HEK293 (cell line): Measurements from ENCODE around the gene EIF5A.

Source experiments
- KLF1 ChIP-seq: fragments of 450-650 bp; formaldehyde crosslinking; IDR thresholded peaks from 2 replicates; pipeline ENCODE4 v1.5.1; 2016; ENCODE audit warnings: missing biosample characterization, missing genetic modification characterization
- KLF10 ChIP-seq: fragments of 450-650 bp; IDR thresholded peaks from 2 replicates; pipeline ENCODE4 v1.5.1; 2018; ENCODE audit warnings: missing biosample characterization, mild to moderate bottlenecking, missing genetic modification characterization
- OVOL3 ChIP-seq: fragments of 450-650 bp; formaldehyde crosslinking; IDR thresholded peaks from 2 replicates; pipeline ENCODE4 v1.5.1; 2016; ENCODE audit warnings: missing biosample characterization, missing genetic modification characterization
- SCRT1 ChIP-seq: fragments of 450-650 bp; formaldehyde crosslinking; IDR thresholded peaks from 2 replicates; pipeline ENCODE4 v1.5.1; 2016; ENCODE audit warnings: missing biosample characterization, missing genetic modification characterization, borderline replicate concordance
- SETDB1 ChIP-seq: IDR thresholded peaks from one replicate; pipeline ENCODE4 v1.6.1; 2017; ENCODE audit warnings: mild to moderate bottlenecking, low read length, moderate library complexity, mixed read lengths; ENCODE audit not compliant: insufficient read length
- YY1 ChIP-seq: fragments of 450-650 bp; formaldehyde crosslinking; IDR thresholded peaks from 2 replicates; pipeline ENCODE4 v1.5.1; 2018; ENCODE audit warnings: missing biosample characterization, missing genetic modification characterization
- ZBTB1 ChIP-seq: fragments of 450-650 bp; formaldehyde crosslinking; IDR thresholded peaks from 2 replicates; pipeline ENCODE4 v1.5.1; 2016; ENCODE audit warnings: missing biosample characterization, missing genetic modification characterization
- ZBTB21 ChIP-seq: fragments of 450-650 bp; formaldehyde crosslinking; IDR thresholded peaks from 2 replicates; pipeline ENCODE4 v1.5.1; 2017; ENCODE audit warnings: missing biosample characterization, missing genetic modification characterization
- ZIC2 ChIP-seq: fragments of 450-650 bp; formaldehyde crosslinking; IDR thresholded peaks from 2 replicates; pipeline ENCODE4 v1.5.1; 2016; ENCODE audit warnings: missing biosample characterization, missing genetic modification characterization
- ZNF114 ChIP-seq: fragments of 450-650 bp; formaldehyde crosslinking; IDR thresholded peaks from 2 replicates; pipeline ENCODE4 v1.5.0; 2017; ENCODE audit warnings: missing biosample characterization, missing genetic modification characterization
- ZNF138 ChIP-seq: fragments of 450-650 bp; formaldehyde crosslinking; IDR thresholded peaks from 2 replicates; pipeline ENCODE4 v1.5.1; 2016; ENCODE audit warnings: missing biosample characterization, missing genetic modification characterization, borderline replicate concordance
- ZNF302 ChIP-seq: fragments of 450-650 bp; formaldehyde crosslinking; IDR thresholded peaks from 2 replicates; pipeline ENCODE4 v1.5.1; 2016; ENCODE audit warnings: missing biosample characterization, missing genetic modification characterization, low read depth
- ZNF366 ChIP-seq: fragments of 450-650 bp; formaldehyde crosslinking; conservative IDR thresholded peaks from 2 replicates; pipeline ENCODE4 v1.5.1; 2016; ENCODE audit warnings: missing biosample characterization, missing genetic modification characterization
- ZNF548 ChIP-seq: fragments of 450-650 bp; formaldehyde crosslinking; IDR thresholded peaks from 2 replicates; pipeline ENCODE4 v1.5.1; 2016; ENCODE audit warnings: missing biosample characterization, missing genetic modification characterization
- ZNF610 ChIP-seq: fragments of 450-650 bp; formaldehyde crosslinking; IDR thresholded peaks from 2 replicates; pipeline ENCODE4 v1.5.1; 2016; ENCODE audit warnings: missing biosample characterization, missing genetic modification characterization, borderline replicate concordance
- ZNF664 ChIP-seq: fragments of 450-650 bp; formaldehyde crosslinking; IDR thresholded peaks from 2 replicates; pipeline ENCODE4 v1.5.1; 2016; ENCODE audit warnings: missing biosample characterization, missing genetic modification characterization
- ZNF768 ChIP-seq: fragments of 450-650 bp; formaldehyde crosslinking; IDR thresholded peaks from 2 replicates; pipeline ENCODE4 v1.5.1; 2018; ENCODE audit warnings: missing biosample characterization, mild to moderate bottlenecking, missing genetic modification characterization
- ZNF785 ChIP-seq: fragments of 450-650 bp; formaldehyde crosslinking; IDR thresholded peaks from 2 replicates; pipeline ENCODE4 v1.5.1; 2016; ENCODE audit warnings: missing biosample characterization, missing genetic modification characterization
- ZNF830 ChIP-seq: fragments of 450-650 bp; IDR thresholded peaks from 2 replicates; pipeline ENCODE4 v1.5.0; 2018; ENCODE audit warnings: missing biosample characterization, missing genetic modification characterization, low read depth, mild to moderate bottlenecking, moderate library complexity
- ZSCAN30 ChIP-seq: fragments of 450-650 bp; IDR thresholded peaks from 2 replicates; pipeline ENCODE4 v1.5.1; 2018; ENCODE audit warnings: missing biosample characterization, mild to moderate bottlenecking, missing genetic modification characterization, moderate library complexity
- TF ChIP-seq, protein P1 (sequence below): fragments of 450-650 bp; formaldehyde crosslinking; IDR thresholded peaks from 2 replicates; pipeline ENCODE4 v1.5.1; 2016; ENCODE audit warnings: missing biosample characterization, missing genetic modification characterization
- TF ChIP-seq, protein P2 (sequence below): fragments of 450-650 bp; formaldehyde crosslinking; IDR thresholded peaks from 2 replicates; pipeline ENCODE4 v1.5.1; 2017; ENCODE audit warnings: missing biosample characterization, missing genetic modification characterization
- TF ChIP-seq, protein P3 (sequence below): fragments of 450-650 bp; formaldehyde crosslinking; IDR thresholded peaks from 2 replicates; pipeline ENCODE4 v1.5.1; 2016; ENCODE audit warnings: missing biosample characterization, missing genetic modification characterization
- TF ChIP-seq, protein P4 (sequence below): sonication (generic); formaldehyde crosslinking; IDR thresholded peaks from 2 replicates; pipeline ENCODE4 v1.8.1; 2022; ENCODE audit warnings: mild to moderate bottlenecking, moderate library complexity, missing genetic modification reagents
- TF ChIP-seq, protein P5 (sequence below): fragments of 450-650 bp; formaldehyde crosslinking; IDR thresholded peaks from 2 replicates; pipeline ENCODE4 v1.5.1; 2017; ENCODE audit warnings: missing biosample characterization, missing genetic modification characterization
- TF ChIP-seq, protein P6 (sequence below): fragments of 450-650 bp; formaldehyde crosslinking; IDR thresholded peaks from 2 replicates; pipeline ENCODE4 v1.5.0; 2017; ENCODE audit warnings: missing biosample characterization, missing genetic modification characterization, borderline replicate concordance
- TF ChIP-seq, protein P7 (sequence below): fragments of 450-650 bp; formaldehyde crosslinking; IDR thresholded peaks from 2 replicates; pipeline ENCODE4 v1.5.1; 2016; ENCODE audit warnings: missing biosample characterization, missing genetic modification characterization

The EIF5A gene

DNA sequence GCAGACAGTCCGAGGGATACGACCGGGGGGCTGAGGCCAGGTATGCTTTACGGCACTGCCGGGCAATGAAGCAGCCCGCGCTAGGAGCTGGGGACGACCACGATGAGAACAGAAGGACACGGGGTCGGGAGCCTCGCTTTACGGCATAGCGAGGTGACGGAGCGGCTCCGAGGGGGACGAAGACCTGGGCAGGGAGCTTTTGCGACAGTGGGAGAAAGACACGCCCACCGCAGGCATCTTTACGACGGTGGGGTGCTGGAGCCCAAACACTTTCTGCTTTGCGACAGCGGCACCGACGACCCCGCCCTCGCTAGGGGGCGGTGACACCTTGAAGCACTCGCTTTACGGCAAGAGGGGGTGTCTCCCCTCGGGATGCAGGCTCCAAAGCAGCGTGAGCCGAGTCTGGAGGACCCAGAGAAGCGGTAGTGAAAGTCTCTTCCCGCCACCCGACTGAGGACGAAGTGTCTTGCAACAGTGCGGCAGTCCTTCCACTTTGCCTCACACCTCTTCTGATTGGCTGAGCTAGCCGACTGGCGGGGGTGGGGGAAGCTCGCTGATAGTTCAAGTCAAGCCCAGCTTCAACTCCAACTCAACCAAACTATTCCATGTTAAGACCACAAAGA is 22.1 kb downstream of the EIF5A start (continued):
- TF ChIP-seq SETDB1 (no peak), ZSCAN30 (tag by site-specific recombination) (no peak), ZNF768 (no peak), ZBTB21 (tag by site-specific recombination) (peak; percentile 28; the same call in 1 of the 2 replicates), ZNF114 (tag by site-specific recombination) (no peak), ZNF664 (tag by site-specific recombination) (no peak), ZNF138 (no peak), KLF10 (tag by site-specific recombination) (peak; percentile 68), ZNF610 (peak; percentile 99), ZNF830 (tag by site-specific recombination) (no peak), ZNF548 (tag by site-specific recombination) (no peak), KLF1 (tag by site-specific recombination) (peak; percentile 85), YY1 (tag by site-specific recombination) (no peak; the same call in 1 of the 2 replicates), ZNF366 (tag by site-specific recombination) (no peak), ZBTB1 (tag by site-specific recombination) (no peak), ZNF785 (tag by site-specific recombination) (no peak), SCRT1 (tag by site-specific recombination) (no peak), ZIC2 (tag by site-specific recombination) (no peak), ZNF302 (tag by site-specific recombination) (no peak), OVOL3 (tag by site-specific recombination) (0 out of 2 replicates have a peak, but pooled peaks have one; percentile 44)
- TF ChIP-seq, protein P1, sequence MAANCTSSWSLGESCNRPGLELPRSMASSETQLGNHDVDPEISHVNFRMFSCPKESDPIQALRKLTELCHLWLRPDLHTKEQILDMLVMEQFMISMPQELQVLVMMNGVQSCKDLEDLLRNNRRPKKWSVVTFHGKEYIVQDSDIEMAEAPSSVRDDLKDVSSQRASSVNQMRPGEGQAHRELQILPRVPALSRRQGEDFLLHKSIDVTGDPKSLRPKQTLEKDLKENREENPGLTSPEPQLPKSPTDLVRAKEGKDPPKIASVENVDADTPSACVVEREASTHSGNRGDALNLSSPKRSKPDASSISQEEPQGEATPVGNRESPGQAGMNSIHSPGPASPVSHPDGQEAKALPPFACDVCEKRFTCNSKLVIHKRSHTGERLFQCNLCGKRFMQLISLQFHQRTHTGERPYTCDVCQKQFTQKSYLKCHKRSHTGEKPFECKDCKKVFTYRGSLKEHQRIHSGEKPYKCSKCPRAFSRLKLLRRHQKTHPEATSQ, result no peak
- TF ChIP-seq, protein P2, sequence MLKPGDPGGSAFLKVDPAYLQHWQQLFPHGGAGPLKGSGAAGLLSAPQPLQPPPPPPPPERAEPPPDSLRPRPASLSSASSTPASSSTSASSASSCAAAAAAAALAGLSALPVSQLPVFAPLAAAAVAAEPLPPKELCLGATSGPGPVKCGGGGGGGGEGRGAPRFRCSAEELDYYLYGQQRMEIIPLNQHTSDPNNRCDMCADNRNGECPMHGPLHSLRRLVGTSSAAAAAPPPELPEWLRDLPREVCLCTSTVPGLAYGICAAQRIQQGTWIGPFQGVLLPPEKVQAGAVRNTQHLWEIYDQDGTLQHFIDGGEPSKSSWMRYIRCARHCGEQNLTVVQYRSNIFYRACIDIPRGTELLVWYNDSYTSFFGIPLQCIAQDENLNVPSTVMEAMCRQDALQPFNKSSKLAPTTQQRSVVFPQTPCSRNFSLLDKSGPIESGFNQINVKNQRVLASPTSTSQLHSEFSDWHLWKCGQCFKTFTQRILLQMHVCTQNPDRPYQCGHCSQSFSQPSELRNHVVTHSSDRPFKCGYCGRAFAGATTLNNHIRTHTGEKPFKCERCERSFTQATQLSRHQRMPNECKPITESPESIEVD (tag by site-specific recombination), result no peak
- TF ChIP-seq, protein P3, sequence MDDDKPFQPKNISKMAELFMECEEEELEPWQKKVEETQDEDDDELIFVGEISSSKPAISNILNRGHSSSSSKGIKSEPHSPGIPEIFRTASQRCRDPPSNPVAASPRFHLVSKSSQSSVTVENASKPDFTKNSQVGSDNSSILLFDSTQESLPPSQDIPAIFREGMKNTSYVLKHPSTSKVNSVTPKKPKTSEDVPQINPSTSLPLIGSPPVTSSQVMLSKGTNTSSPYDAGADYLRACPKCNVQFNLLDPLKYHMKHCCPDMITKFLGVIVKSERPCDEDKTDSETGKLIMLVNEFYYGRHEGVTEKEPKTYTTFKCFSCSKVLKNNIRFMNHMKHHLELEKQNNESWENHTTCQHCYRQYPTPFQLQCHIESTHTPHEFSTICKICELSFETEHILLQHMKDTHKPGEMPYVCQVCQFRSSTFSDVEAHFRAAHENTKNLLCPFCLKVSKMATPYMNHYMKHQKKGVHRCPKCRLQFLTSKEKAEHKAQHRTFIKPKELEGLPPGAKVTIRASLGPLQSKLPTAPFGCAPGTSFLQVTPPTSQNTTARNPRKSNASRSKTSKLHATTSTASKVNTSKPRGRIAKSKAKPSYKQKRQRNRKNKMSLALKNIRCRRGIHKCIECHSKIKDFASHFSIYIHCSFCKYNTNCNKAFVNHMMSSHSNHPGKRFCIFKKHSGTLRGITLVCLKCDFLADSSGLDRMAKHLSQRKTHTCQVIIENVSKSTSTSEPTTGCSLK (tag by site-specific recombination), result no peak
- TF ChIP-seq, protein P4, sequence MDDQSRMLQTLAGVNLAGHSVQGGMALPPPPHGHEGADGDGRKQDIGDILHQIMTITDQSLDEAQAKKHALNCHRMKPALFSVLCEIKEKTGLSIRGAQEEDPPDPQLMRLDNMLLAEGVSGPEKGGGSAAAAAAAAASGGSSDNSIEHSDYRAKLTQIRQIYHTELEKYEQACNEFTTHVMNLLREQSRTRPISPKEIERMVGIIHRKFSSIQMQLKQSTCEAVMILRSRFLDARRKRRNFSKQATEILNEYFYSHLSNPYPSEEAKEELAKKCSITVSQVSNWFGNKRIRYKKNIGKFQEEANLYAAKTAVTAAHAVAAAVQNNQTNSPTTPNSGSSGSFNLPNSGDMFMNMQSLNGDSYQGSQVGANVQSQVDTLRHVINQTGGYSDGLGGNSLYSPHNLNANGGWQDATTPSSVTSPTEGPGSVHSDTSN, result peak; percentile 71
- TF ChIP-seq, protein P5, sequence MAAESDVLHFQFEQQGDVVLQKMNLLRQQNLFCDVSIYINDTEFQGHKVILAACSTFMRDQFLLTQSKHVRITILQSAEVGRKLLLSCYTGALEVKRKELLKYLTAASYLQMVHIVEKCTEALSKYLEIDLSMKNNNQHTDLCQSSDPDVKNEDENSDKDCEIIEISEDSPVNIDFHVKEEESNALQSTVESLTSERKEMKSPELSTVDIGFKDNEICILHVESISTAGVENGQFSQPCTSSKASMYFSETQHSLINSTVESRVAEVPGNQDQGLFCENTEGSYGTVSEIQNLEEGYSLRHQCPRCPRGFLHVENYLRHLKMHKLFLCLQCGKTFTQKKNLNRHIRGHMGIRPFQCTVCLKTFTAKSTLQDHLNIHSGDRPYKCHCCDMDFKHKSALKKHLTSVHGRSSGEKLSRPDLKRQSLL, result peak; percentile 97
- TF ChIP-seq, protein P6, sequence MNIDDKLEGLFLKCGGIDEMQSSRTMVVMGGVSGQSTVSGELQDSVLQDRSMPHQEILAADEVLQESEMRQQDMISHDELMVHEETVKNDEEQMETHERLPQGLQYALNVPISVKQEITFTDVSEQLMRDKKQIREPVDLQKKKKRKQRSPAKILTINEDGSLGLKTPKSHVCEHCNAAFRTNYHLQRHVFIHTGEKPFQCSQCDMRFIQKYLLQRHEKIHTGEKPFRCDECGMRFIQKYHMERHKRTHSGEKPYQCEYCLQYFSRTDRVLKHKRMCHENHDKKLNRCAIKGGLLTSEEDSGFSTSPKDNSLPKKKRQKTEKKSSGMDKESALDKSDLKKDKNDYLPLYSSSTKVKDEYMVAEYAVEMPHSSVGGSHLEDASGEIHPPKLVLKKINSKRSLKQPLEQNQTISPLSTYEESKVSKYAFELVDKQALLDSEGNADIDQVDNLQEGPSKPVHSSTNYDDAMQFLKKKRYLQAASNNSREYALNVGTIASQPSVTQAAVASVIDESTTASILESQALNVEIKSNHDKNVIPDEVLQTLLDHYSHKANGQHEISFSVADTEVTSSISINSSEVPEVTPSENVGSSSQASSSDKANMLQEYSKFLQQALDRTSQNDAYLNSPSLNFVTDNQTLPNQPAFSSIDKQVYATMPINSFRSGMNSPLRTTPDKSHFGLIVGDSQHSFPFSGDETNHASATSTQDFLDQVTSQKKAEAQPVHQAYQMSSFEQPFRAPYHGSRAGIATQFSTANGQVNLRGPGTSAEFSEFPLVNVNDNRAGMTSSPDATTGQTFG, result no peak
- TF ChIP-seq, protein P7, sequence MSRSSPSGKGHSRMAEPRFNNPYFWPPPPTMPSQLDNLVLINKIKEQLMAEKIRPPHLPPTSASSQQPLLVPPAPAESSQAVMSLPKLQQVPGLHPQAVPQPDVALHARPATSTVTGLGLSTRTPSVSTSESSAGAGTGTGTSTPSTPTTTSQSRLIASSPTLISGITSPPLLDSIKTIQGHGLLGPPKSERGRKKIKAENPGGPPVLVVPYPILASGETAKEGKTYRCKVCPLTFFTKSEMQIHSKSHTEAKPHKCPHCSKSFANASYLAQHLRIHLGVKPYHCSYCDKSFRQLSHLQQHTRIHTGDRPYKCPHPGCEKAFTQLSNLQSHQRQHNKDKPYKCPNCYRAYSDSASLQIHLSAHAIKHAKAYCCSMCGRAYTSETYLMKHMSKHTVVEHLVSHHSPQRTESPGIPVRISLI, result no peak
